Measurements from ENCODE around the gene TRMT44.

- TF ChIP-seq CTCF (conservative IDR thresholded peaks at IDR 0.05; ENCODE audit: low read depth, low read length) = no peak
- no peak for TF ChIP-seq EZH2 (IDR thresholded peaks at IDR 0.05; ENCODE audit: borderline replicate concordance, low read depth, low read length, poor library complexity, severe bottlenecking)
Observed at GRCh38 chr4:8515316-8516060, 74.9 kb downstream of the TRMT44 start.

Data from A673 (cell line).